Activated B cell treated with CpG ODN at 0.5 μM for 24 hours (primary cell): Measurements from ENCODE around the gene OR10V1. TPM values are rescaled to one million over a fixed set of nuclear protein-coding genes. Genes with fewer than 3 reads are reported as not detected.

ENCODE experiments used
- ATAC-seq: fragments of 200-7000 bp; cut with Tn5 transposase; one replicate; pipeline ENCODE4 v1.10.0; 2021; ENCODE audit warnings: low read depth, mild to moderate bottlenecking, moderate library complexity
- CTCF ChIA-PET: fragments of 350-600 bp; sonication (Branson Sonifier 250); formaldehyde crosslinking; loops from one replicate; lab custom pipeline; 2021; ENCODE audit warnings: antibody characterized with exemption; lab: Charles Lee
- POLR2A ChIA-PET: fragments of 350-600 bp; sonication (Branson Sonifier 250); formaldehyde crosslinking; loops from one replicate; lab custom pipeline; 2021; ENCODE audit warnings: antibody characterized with exemption; lab: Charles Lee
- DNase-seq: peaks from one replicate; pipeline ENCODE4 v3.0.0; 2022
- H3K27ac Mint-ChIP-seq: one replicate; pipeline ENCODE4 v1.8.0; 2020; ENCODE audit warnings: mixed read lengths
- H3K27me3 Mint-ChIP-seq: one replicate; pipeline ENCODE4 v1.8.0; 2021; ENCODE audit warnings: mixed read lengths
- H3K36me3 Mint-ChIP-seq: one replicate; pipeline ENCODE4 v1.8.0; 2021; ENCODE audit warnings: low read depth, mixed read lengths
- H3K4me1 Mint-ChIP-seq: one replicate; pipeline ENCODE4 v1.8.0; 2021; ENCODE audit warnings: mixed read lengths
- H3K4me3 Mint-ChIP-seq: one replicate; pipeline ENCODE4 v1.8.0; 2020; ENCODE audit warnings: mild to moderate bottlenecking, mixed read lengths
- H3K9me3 Mint-ChIP-seq: one replicate; pipeline ENCODE4 v1.8.0; 2020; ENCODE audit warnings: mixed read lengths
- CTCF ChIP-seq: fragments of 200-600 bp; IDR thresholded peaks from one replicate; pipeline ENCODE4 v1.8.0; 2022; ENCODE audit warnings: antibody characterized with exemption, mild to moderate bottlenecking
- intact Hi-C: fragments of 100-400 bp; cut with micrococcal nuclease; formaldehyde crosslinking; loops from one replicate; pipeline ENCODE4 v1.15.1; 2024
- total RNA-seq: library from RNA; stranded (reverse); gene quantifications from 2 replicates; pipeline ENCODE4 v1.2.3, GENCODE V29; 2022

OR10V1 gene
- total RNA-seq, 1 donor from 2014 or later: not detected

- H3K27ac Mint-ChIP-seq: no peak overlapping the region
- no peak for TF ChIP-seq CTCF
- DNase-seq: no peak
- no peaks in the 10 kb centered on the region for H3K9me3 Mint-ChIP-seq
- H3K4me3 Mint-ChIP-seq: no peak overlapping the region
- ChIA-PET POLR2A (no interaction called here), CTCF (no interaction called here)
- H3K27me3 Mint-ChIP-seq: peaks cover 47% of the 10 kb centered on the region
- no peaks in the 10 kb centered on the region for H3K4me1 Mint-ChIP-seq
- H3K36me3 Mint-ChIP-seq: no peaks in the 10 kb centered on the region
- no peak for ATAC-seq
- intact Hi-C loops: no loop called here
These were observed 5.9 kb upstream of the OR10V1 start for GRCh38 chr11:59719556-59719955.

GRCh38 chr11:59716051-59716450 lies 2.4 kb upstream of the OR10V1 start:
- ChIA-PET CTCF (no interaction called here), POLR2A (no interaction called here)
- DNase-seq: no peak
- peaks cover 27% of the 10 kb centered on the region for H3K27me3 Mint-ChIP-seq
- intact Hi-C loops: no loop called here
- H3K27ac Mint-ChIP-seq: no peak overlapping the region
- H3K9me3 Mint-ChIP-seq: no peaks in the 10 kb centered on the region
- no peak for TF ChIP-seq CTCF
- no peaks in the 10 kb centered on the region for H3K4me1 Mint-ChIP-seq
- H3K4me3 Mint-ChIP-seq: no peak overlapping the region
- no peak for ATAC-seq
- no peaks in the 10 kb centered on the region for H3K36me3 Mint-ChIP-seq

- peaks cover 9% of the 10 kb centered on the region for H3K27me3 Mint-ChIP-seq
- ATAC-seq (no peak), DNase-seq (no peak)
- ChIA-PET POLR2A (no interaction called here), CTCF (no interaction called here)
- no peak for TF ChIP-seq CTCF
- H3K4me1 Mint-ChIP-seq: no peaks in the 10 kb centered on the region
- H3K9me3 Mint-ChIP-seq: no peaks in the 10 kb centered on the region
- intact Hi-C loops: no loop called here
- H3K4me3 Mint-ChIP-seq: no peak overlapping the region
- no peak overlapping the region for H3K27ac Mint-ChIP-seq
- no peaks in the 10 kb centered on the region for H3K36me3 Mint-ChIP-seq
These were observed 3.4 kb downstream of the OR10V1 start for GRCh38 chr11:59710136-59710847.

- peaks cover 15% of the 10 kb centered on the region for H3K27me3 Mint-ChIP-seq
- no peaks in the 10 kb centered on the region for H3K36me3 Mint-ChIP-seq
- ChIA-PET CTCF (no interaction called here), POLR2A (no interaction called here)
- DNase-seq (no peak), ATAC-seq (no peak)
- no peak overlapping the region for H3K4me3 Mint-ChIP-seq
- TF ChIP-seq CTCF: no peak
- intact Hi-C loops: no loop called here
- no peaks in the 10 kb centered on the region for H3K4me1 Mint-ChIP-seq
- no peak overlapping the region for H3K27ac Mint-ChIP-seq
- peaks cover 2% of the 10 kb centered on the region for H3K9me3 Mint-ChIP-seq
These were observed 5.1 kb downstream of the OR10V1 start for GRCh38 chr11:59708537-59708936.

GRCh38 chr11:59707371-59707770 lies 6.3 kb downstream of the OR10V1 start:
- Mint-ChIP-seq H3K36me3 (no peaks in the 10 kb centered on the region), H3K4me1 (no peaks in the 10 kb centered on the region), H3K27me3 (peaks cover 15% of the 10 kb centered on the region), H3K4me3 (no peak overlapping the region), H3K27ac (no peak overlapping the region), H3K9me3 (peaks cover 2% of the 10 kb centered on the region)
- POLR2A ChIA-PET: no interaction called here
- ATAC-seq: no peak
- no peak for DNase-seq
- intact Hi-C loops: no loop called here
- CTCF ChIA-PET: no interaction called here
- TF ChIP-seq CTCF: no peak
